GM12878 (cell line): ENCODE measurements around the gene TREML2. TPM values are rescaled to one million over a fixed set of nuclear protein-coding genes. Genes with fewer than 3 reads are reported as not detected.

Experiments used
- ATAC-seq: fragments of 200-7000 bp; cut with Tn5 transposase; 3 replicates; pipeline ENCODE4 v1.9.1; 2020; ENCODE audit warnings: mild to moderate bottlenecking, moderate library complexity
- BruUV-seq: library from RNA; stranded (reverse); fragments of 400-500 nt; replicated peaks from 2 replicates; lab custom pipeline; 2021; lab: Mats Ljungman, UMichigan
- CTCF ChIA-PET: fragments of 300-600 bp; sonication (Branson Sonifier 250); formaldehyde crosslinking; extraction: SDS; loops from one replicate; lab custom pipeline; 2021; ENCODE audit warnings: inconsistent platforms; lab: Yijun Ruan, JAX
- POLR2A ChIA-PET: fragments of 350-600 bp; formaldehyde crosslinking; extraction: SDS; loops from one replicate; lab custom pipeline; 2021; ENCODE audit warnings: inconsistent platforms; lab: Charles Lee
- RAD21 ChIA-PET: fragments of 300-600 bp; sonication (Branson Sonifier 250); formaldehyde crosslinking; loops from one replicate; lab custom pipeline; 2023; ENCODE audit warnings: antibody characterized with exemption; ENCODE audit not compliant: unreplicated experiment; lab: Charles Lee
- SMC1A ChIA-PET: fragments of 300-600 bp; sonication (Branson Sonifier 250); formaldehyde crosslinking; loops from one replicate; lab custom pipeline; 2023; ENCODE audit not compliant: unreplicated experiment, uncharacterized antibody; lab: Charles Lee
- DNase-seq: peaks from one replicate; pipeline ENCODE4 v3.0.0-alpha.2; 2011; ENCODE audit warnings: low read depth, low spot score
- FAIRE-seq: peaks from 3 replicates; lab custom pipeline; 2011; peaks lifted over from hg19 to GRCh38; lab: Jason Lieb, UNC
- H2AFZ ChIP-seq: 2 replicates; pipeline ENCODE4 v1.6.0; 2011; ENCODE audit warnings: low read depth, low read length, control low read depth; ENCODE audit not compliant: control insufficient read depth
- H3K27ac ChIP-seq: 2 replicates; pipeline ENCODE4 v1.5.1; 2011; ENCODE audit warnings: control low read depth; ENCODE audit not compliant: control insufficient read depth, insufficient read depth
- H3K27me3 ChIP-seq, 2 experiments: replicated peaks in 1 of 2; 2 replicates each; pipeline versions ENCODE4 v1.6.0 to v1.6.1; 2011; ENCODE audit warnings: low read length in 1 of 2; ENCODE audit not compliant: control insufficient read depth in 2 of 2, insufficient read depth in 2 of 2
- H3K36me3 ChIP-seq, 2 experiments: 2 replicates each; pipeline ENCODE4 v1.5.1; 2011; ENCODE audit warnings: low read length in 1 of 2; ENCODE audit not compliant: control insufficient read depth in 2 of 2, insufficient read depth in 2 of 2
- H3K4me1 ChIP-seq: 2 replicates; pipeline ENCODE4 v1.6.1; 2011; ENCODE audit warnings: mild to moderate bottlenecking, low read length, moderate library complexity, mixed read lengths; ENCODE audit not compliant: control insufficient read depth, insufficient read depth
- H3K4me2 ChIP-seq: 2 replicates; pipeline ENCODE4 v1.6.0; 2011; ENCODE audit warnings: control low read depth; ENCODE audit not compliant: control insufficient read depth, insufficient read depth
- H3K4me3 ChIP-seq: fragments of 200-600 bp; sonication (generic); 2 replicates; pipeline ENCODE4 v1.5.1; 2016
- H3K79me2 ChIP-seq: 2 replicates; pipeline ENCODE4 v1.6.0; 2011; ENCODE audit warnings: low read length; ENCODE audit not compliant: control insufficient read depth, insufficient read depth
- H3K9ac ChIP-seq: 2 replicates; pipeline ENCODE4 v1.8.0; 2011; ENCODE audit warnings: low read length, control low read depth, mixed read lengths; ENCODE audit not compliant: control insufficient read depth, insufficient read depth
- H3K9me3 ChIP-seq: replicated peaks from 3 replicates; pipeline ENCODE4 v1.5.1; 2011; ENCODE audit warnings: mild to moderate bottlenecking, low read length; ENCODE audit not compliant: control insufficient read depth, insufficient read depth
- H4K20me1 ChIP-seq: 2 replicates; pipeline ENCODE4 v1.6.0; 2011; ENCODE audit not compliant: control insufficient read depth, insufficient read depth
- CBFB ChIP-seq: IDR thresholded peaks from 2 replicates; pipeline ENCODE4 v1.6.1; 2016; ENCODE audit warnings: antibody characterized with exemption, low read depth
- ESRRA ChIP-seq: IDR thresholded peaks from 2 replicates; pipeline ENCODE4 v1.6.1; 2012; ENCODE audit warnings: mild to moderate bottlenecking, low read length, improper control_type of control experiment
- FOS ChIP-seq: IDR thresholded peaks from 3 replicates; pipeline ENCODE4 v1.6.1; 2011; ENCODE audit warnings: borderline replicate concordance; ENCODE audit not compliant: insufficient read length; ENCODE audit errors: extremely low read depth
- NFYB ChIP-seq: IDR thresholded peaks from 2 replicates; pipeline ENCODE4 v1.6.1; 2011; ENCODE audit warnings: low read depth, mild to moderate bottlenecking, low read length, improper control_type of control experiment, moderate library complexity; ENCODE audit not compliant: insufficient read depth
- NR2C1 ChIP-seq: fragments of 450-650 bp; IDR thresholded peaks from 2 replicates; pipeline ENCODE4 v1.6.1; 2017; ENCODE audit warnings: antibody characterized with exemption, mild to moderate bottlenecking, moderate library complexity
- POU2F2 ChIP-seq: IDR thresholded peaks from 3 replicates; pipeline ENCODE4 v1.6.1; 2011; ENCODE audit warnings: low read depth, mild to moderate bottlenecking, low read length, borderline replicate concordance
- RUNX3 ChIP-seq: IDR thresholded peaks from 2 replicates; pipeline ENCODE4 v1.6.1; 2012; ENCODE audit warnings: low read length, inconsistent platforms
- WGBS: methylation state at CpG from one replicate; pipeline ENCODE4 v1.1.6; 2016; ENCODE audit warnings: low lambda C conversion rate; ENCODE audit not compliant: insufficient replicate concordance, insufficient coverage; ENCODE audit errors: missing lambda C conversion rate; 5-methylcytosine and 5-hydroxymethylcytosine counted together
- in situ Hi-C: fragments of 300-500 bp; cut with MboI; formaldehyde crosslinking; loops from 9 replicates; pipeline ENCODE4 v1.14.3; 2018; ENCODE audit warnings: mixed read lengths
- intact Hi-C: fragments of 100-400 bp; cut with micrococcal nuclease; formaldehyde crosslinking; loops from one replicate; pipeline ENCODE4 v1.14.2; 2022; ENCODE audit not compliant: unreplicated experiment
- polyA plus RNA-seq, 11 experiments: library from polyadenylated mRNA; depleted of rRNA in 4 of 11; unstranded in 6 of 11; stranded (reverse) in 5 of 11; fragments of >200 nt; fragmentation: Nextera tagmentation in 4 of 11; fragmentation: Illumina TruSeq in 1 of 11; extraction: Ambion mirVana in 4 of 11; extraction: Trizol in 1 of 11; gene quantifications; 1 replicate in 1 of 11; 2 replicates in 10 of 11; pipeline versions ENCODE4 v1.2.1 to v1.2.3, GENCODE V29; 2011 to 2016; ENCODE audit warnings: inconsistent platforms in 2 of 11, missing spikeins in 2 of 11, low read depth in 1 of 11
- total RNA-seq, 4 experiments: library from RNA; depleted of rRNA in 3 of 4; stranded (reverse); fragments of >200 nt in 3 of 4; fragmentation: Illumina TruSeq in 1 of 4; extraction: Trizol in 1 of 4; gene quantifications; 2 replicates each; pipeline versions ENCODE4 v1.2.1 to v1.2.3, GENCODE V29; 2013 to 2021
- TF ChIP-seq, protein P1 (sequence below): fragments of 450-650 bp; IDR thresholded peaks from 2 replicates; pipeline ENCODE4 v1.6.1; 2017; ENCODE audit warnings: mild to moderate bottlenecking, moderate library complexity
- TF ChIP-seq, protein P2 (sequence below): fragments of 450-650 bp; IDR thresholded peaks from 2 replicates; pipeline ENCODE4 v1.6.1; 2017; ENCODE audit warnings: borderline replicate concordance
- TF ChIP-seq, protein P3 (sequence below): IDR thresholded peaks from 2 replicates; pipeline ENCODE4 v1.6.1; 2011; ENCODE audit warnings: borderline replicate concordance, low read depth, mild to moderate bottlenecking, moderate library complexity, mixed read lengths, low read length; ENCODE audit not compliant: insufficient read depth; ENCODE audit errors: extremely low read length
- TF ChIP-seq, protein P4 (sequence below): fragments of 450-650 bp; IDR thresholded peaks from 2 replicates; pipeline ENCODE4 v1.6.1; 2016; ENCODE audit warnings: mild to moderate bottlenecking

TREML2 gene
- total and polyA plus RNA-seq, 10 of the 15 experiments (the other 5 are each of a cell fraction or from before 2014, with no cell fraction given) = 0.49 to 9.1 (median 7.3) TPM

DNA sequence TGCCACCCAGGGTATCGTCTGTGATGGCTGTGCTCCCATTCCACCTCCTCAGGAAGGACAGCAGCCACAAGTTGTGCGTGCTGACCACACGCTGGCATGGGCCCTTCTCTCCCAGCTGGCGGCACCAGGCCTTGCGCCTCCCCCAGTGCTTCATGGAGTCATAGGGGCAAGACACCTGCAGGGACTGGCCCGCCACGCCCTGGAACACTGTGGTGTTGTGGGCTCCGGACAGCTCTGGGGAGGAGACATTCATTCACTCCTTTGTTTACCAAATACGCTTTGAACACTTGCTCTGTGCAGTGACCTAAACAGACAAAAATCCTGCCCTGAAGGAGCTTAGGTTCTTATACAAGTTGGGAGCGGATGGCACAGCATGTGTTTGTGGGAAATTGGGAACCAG, 39.6 kb downstream of the TREML2 start:
- TF ChIP-seq, protein P1, sequence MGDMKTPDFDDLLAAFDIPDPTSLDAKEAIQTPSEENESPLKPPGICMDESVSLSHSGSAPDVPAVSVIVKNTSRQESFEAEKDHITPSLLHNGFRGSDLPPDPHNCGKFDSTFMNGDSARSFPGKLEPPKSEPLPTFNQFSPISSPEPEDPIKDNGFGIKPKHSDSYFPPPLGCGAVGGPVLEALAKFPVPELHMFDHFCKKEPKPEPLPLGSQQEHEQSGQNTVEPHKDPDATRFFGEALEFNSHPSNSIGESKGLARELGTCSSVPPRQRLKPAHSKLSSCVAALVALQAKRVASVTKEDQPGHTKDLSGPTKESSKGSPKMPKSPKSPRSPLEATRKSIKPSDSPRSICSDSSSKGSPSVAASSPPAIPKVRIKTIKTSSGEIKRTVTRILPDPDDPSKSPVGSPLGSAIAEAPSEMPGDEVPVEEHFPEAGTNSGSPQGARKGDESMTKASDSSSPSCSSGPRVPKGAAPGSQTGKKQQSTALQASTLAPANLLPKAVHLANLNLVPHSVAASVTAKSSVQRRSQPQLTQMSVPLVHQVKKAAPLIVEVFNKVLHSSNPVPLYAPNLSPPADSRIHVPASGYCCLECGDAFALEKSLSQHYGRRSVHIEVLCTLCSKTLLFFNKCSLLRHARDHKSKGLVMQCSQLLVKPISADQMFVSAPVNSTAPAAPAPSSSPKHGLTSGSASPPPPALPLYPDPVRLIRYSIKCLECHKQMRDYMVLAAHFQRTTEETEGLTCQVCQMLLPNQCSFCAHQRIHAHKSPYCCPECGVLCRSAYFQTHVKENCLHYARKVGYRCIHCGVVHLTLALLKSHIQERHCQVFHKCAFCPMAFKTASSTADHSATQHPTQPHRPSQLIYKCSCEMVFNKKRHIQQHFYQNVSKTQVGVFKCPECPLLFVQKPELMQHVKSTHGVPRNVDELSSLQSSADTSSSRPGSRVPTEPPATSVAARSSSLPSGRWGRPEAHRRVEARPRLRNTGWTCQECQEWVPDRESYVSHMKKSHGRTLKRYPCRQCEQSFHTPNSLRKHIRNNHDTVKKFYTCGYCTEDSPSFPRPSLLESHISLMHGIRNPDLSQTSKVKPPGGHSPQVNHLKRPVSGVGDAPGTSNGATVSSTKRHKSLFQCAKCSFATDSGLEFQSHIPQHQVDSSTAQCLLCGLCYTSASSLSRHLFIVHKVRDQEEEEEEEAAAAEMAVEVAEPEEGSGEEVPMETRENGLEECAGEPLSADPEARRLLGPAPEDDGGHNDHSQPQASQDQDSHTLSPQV = no peak
- TF ChIP-seq CBFB (no peak), RUNX3 (no peak), ESRRA (no peak), NR2C1 (no peak), FOS (no peak), POU2F2 (no peak), NFYB (no peak)
- TF ChIP-seq, protein P2, sequence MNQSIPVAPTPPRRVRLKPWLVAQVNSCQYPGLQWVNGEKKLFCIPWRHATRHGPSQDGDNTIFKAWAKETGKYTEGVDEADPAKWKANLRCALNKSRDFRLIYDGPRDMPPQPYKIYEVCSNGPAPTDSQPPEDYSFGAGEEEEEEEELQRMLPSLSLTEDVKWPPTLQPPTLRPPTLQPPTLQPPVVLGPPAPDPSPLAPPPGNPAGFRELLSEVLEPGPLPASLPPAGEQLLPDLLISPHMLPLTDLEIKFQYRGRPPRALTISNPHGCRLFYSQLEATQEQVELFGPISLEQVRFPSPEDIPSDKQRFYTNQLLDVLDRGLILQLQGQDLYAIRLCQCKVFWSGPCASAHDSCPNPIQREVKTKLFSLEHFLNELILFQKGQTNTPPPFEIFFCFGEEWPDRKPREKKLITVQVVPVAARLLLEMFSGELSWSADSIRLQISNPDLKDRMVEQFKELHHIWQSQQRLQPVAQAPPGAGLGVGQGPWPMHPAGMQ = no peak
- TF ChIP-seq, protein P3, sequence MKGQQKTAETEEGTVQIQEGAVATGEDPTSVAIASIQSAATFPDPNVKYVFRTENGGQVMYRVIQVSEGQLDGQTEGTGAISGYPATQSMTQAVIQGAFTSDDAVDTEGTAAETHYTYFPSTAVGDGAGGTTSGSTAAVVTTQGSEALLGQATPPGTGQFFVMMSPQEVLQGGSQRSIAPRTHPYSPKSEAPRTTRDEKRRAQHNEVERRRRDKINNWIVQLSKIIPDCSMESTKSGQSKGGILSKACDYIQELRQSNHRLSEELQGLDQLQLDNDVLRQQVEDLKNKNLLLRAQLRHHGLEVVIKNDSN = no peak
- TF ChIP-seq, protein P4, sequence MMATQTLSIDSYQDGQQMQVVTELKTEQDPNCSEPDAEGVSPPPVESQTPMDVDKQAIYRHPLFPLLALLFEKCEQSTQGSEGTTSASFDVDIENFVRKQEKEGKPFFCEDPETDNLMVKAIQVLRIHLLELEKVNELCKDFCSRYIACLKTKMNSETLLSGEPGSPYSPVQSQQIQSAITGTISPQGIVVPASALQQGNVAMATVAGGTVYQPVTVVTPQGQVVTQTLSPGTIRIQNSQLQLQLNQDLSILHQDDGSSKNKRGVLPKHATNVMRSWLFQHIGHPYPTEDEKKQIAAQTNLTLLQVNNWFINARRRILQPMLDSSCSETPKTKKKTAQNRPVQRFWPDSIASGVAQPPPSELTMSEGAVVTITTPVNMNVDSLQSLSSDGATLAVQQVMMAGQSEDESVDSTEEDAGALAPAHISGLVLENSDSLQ = no peak
- no peak overlapping the region for H2AFZ ChIP-seq
- H3K4me1 ChIP-seq = no peaks in the 10 kb centered on the region
- ChIA-PET CTCF (no interaction called here), RAD21 (no interaction called here), SMC1A (interaction anchor here (0.5 kb wide), 1 partner anchor 43 kb away, joined by 3 read pairs; no protein-coding TSS in a partner anchor), POLR2A (no interaction called here)
- no peaks in the 10 kb centered on the region for H4K20me1 ChIP-seq
- no peak overlapping the region for H3K27ac ChIP-seq
- H3K9ac ChIP-seq = no peak overlapping the region
- H3K79me2 ChIP-seq = no peaks in the 10 kb centered on the region
- peaks cover 0 to 2% of the 10 kb centered on the region in 2 experiments; a peak in 1 of 4 replicates for H3K27me3 ChIP-seq
- in situ Hi-C loops (no loop called here), intact Hi-C loops (no loop called here)
- FAIRE-seq (no peak), ATAC-seq (no peak), DNase-seq (no peak)
- H3K9me3 ChIP-seq = no peaks in the 10 kb centered on the region
- no peak overlapping the region for H3K4me3 ChIP-seq
- no peak overlapping the region for H3K4me2 ChIP-seq
- WGBS = 43% methylated on average over 10 of the region's 10 CpGs
- BruUV-seq = no TSS peak
- no peaks in the 10 kb centered on the region for H3K36me3 ChIP-seq
